Gastrocnemius medialis (tissue), 4 donors: ENCODE results near the gene C19orf85. TPM values are rescaled to one million over a fixed set of nuclear protein-coding genes. Genes with fewer than 3 reads are reported as not detected.

ENCODE experiments used
- ATAC-seq, 2 donors: fragments of 150-250 bp; one replicate each; pipeline ENCODE4 v1.9.1; 2016
- DNase-seq, 2 donors: peaks; one replicate each; pipeline ENCODE4 v3.0.0-alpha.2; 2019
- H3K27ac ChIP-seq, 4 donors: fragments of 200-600 bp; sonication (generic); 1 replicate in 1 of 4; 2 replicates in 3 of 4; pipeline ENCODE4 v1.5.1; 2016 to 2018; ENCODE audit warnings: mild to moderate bottlenecking in 2 of 4, moderate library complexity in 1 of 4
- H3K27me3 ChIP-seq, 3 donors: fragments of 200-600 bp; sonication (generic) in 2 of 3; 1 replicate in 1 of 3; 2 replicates in 2 of 3; pipeline versions ENCODE4 v1.5.1 to v1.6.0; 2016 to 2019; ENCODE audit warnings: mild to moderate bottlenecking in 1 of 3, moderate library complexity in 1 of 3
- H3K36me3 ChIP-seq, 2 donors: fragments of 200-600 bp; sonication (generic) in 1 of 2; one replicate each; pipeline ENCODE4 v1.5.1; 2017 to 2018
- H3K4me1 ChIP-seq, 2 donors: fragments of 200-600 bp; sonication (generic) in 1 of 2; one replicate each; pipeline ENCODE4 v1.5.1; 2016 to 2017; ENCODE audit warnings: mild to moderate bottlenecking in 2 of 2
- H3K4me3 ChIP-seq, 4 donors: fragments of 200-600 bp; sonication (generic) in 3 of 4; 1 replicate in 1 of 4; 2 replicates in 3 of 4; pipeline ENCODE4 v1.5.1; 2016 to 2019; ENCODE audit warnings: mild to moderate bottlenecking in 2 of 4
- H3K9me3 ChIP-seq, 3 donors: fragments of 200-600 bp; sonication (generic) in 2 of 3; 1 replicate in 1 of 3; 2 replicates in 2 of 3; pipeline ENCODE4 v1.5.1; 2016 to 2019
- CTCF ChIP-seq, 5 experiments: fragments of 450-650 bp in 3 of 5; fragments of 200-600 bp in 2 of 5; sonication (generic) in 2 of 5; IDR thresholded peaks in 4 of 5; conservative IDR thresholded peaks in 1 of 5; 1 replicate in 4 of 5; 2 replicates in 1 of 5; pipeline ENCODE4 v1.5.1; 2016 to 2019; ENCODE audit warnings: antibody characterized with exemption in 5 of 5, mild to moderate bottlenecking in 3 of 5, moderate library complexity in 3 of 5
- POLR2A ChIP-seq, 2 donors: fragments of 450-650 bp; IDR thresholded peaks; one replicate each; pipeline ENCODE4 v1.6.1; 2017; ENCODE audit warnings: antibody characterized with exemption in 2 of 2, mild to moderate bottlenecking in 2 of 2, moderate library complexity in 2 of 2
- in situ Hi-C, 4 donors: fragments of 200-750 bp; cut with MboI; loops; one replicate each; pipeline versions ENCODE4 v1.15.0 to v1.8.0; 2017; ENCODE audit warnings: low sequenced_read_pairs in 4 of 4
- intact Hi-C: fragments of 100-400 bp; cut with DNase I; formaldehyde crosslinking; loops from one replicate; pipeline ENCODE4 v1.15.1; 2023; ENCODE audit warnings: low total_unique reads
- total RNA-seq, 4 donors: library from RNA; depleted of rRNA; stranded (reverse); fragments of >200 nt; gene quantifications; one replicate each; pipeline versions ENCODE4 v1.1.0 to v1.2.3, GENCODE V29; 2016

C19orf85 gene
- total RNA-seq = not detected

DNA sequence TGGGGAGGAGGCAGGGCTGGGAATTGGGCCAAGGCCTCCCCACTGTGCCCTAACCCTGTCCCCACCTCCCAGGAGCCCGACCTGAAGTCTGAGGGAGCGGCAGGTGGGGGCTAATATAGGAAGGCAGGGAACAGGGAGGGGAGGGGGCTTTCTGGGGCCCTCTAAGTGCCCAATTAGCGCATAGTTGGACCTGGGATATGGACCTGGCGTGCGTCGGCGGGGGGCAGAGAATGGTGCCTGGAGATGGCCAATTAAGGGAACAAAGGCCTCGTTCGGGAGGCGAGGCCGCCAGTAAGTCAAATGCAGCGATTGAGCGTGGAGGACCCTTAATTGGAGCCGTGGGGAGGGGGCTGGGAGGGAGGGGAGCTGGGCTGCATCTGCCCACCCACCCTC, at the start of gene C19orf85:
C19orf85 (minus strand) TSS at position 90 of the 393 bp plus-strand sequence. CDS start 197 bp downstream, outside the sequence.
- intact Hi-C loops (loop anchor here (5.0 kb wide), 2 partner anchors 57 to 168 kb away; partner anchors contain the start of gene UBE2S), in situ Hi-C loops (no loop called here)
- no peak for DNase-seq
- no peak for ATAC-seq
- no peak within 1 kb of the TSS for H3K27ac ChIP-seq
- H3K4me3 ChIP-seq = no peak within 1 kb of the TSS
- no peaks in the 10 kb centered on the region for H3K36me3 ChIP-seq
- H3K27me3 ChIP-seq = no peaks in the 10 kb centered on the region
- TF ChIP-seq POLR2A (IDR thresholded peaks at IDR 0.05) (no peak), CTCF (IDR thresholded peaks at IDR 0.05 in 4 of 5, conservative IDR thresholded peaks at IDR 0.05 in 1 of 5) (no peak)
- H3K9me3 ChIP-seq = no peaks in the 10 kb centered on the region
- H3K4me1 ChIP-seq = peaks cover 12 to 13% of the 10 kb centered on the region in 2 donors

GRCh38 chr19:55508120-55508519, 43.6 kb upstream of the C19orf85 start:
- ATAC-seq (no peak), DNase-seq (no peak)
- H3K9me3 ChIP-seq = no peaks in the 10 kb centered on the region
- H3K4me1 ChIP-seq = no peaks in the 10 kb centered on the region
- intact Hi-C loops (loop anchor here (5.0 kb wide), 1 partner anchor 79 kb away; no protein-coding TSS in a partner anchor), in situ Hi-C loops (loop anchor here in 1 of 4 donors (10.0 kb wide), 1 partner anchor 363 kb away; the partner anchor contains the start of gene TNNT1)
- no peaks in the 10 kb centered on the region for H3K36me3 ChIP-seq
- H3K27me3 ChIP-seq = peaks cover 0 to 16% (median 14%) of the 10 kb centered on the region in 3 donors
- no peak overlapping the region for H3K27ac ChIP-seq
- TF ChIP-seq CTCF (IDR thresholded peaks at IDR 0.05 in 4 of 5, conservative IDR thresholded peaks at IDR 0.05 in 1 of 5) (no peak), POLR2A (IDR thresholded peaks at IDR 0.05) (no peak)
- no peak overlapping the region for H3K4me3 ChIP-seq

GRCh38 chr19:55504981-55505380, 40.4 kb upstream of the C19orf85 start:
- intact Hi-C loops = loop anchor here (1.0 to 5.0 kb wide), 3 partner anchors 38 to 212 kb away; no protein-coding TSS in a partner anchor

GRCh38 chr19:55504252-55504603, 39.7 kb upstream of the C19orf85 start:
- H3K9me3 ChIP-seq = no peaks in the 10 kb centered on the region
- peak overlapping the region in 3 of 4 donors; percentile 39 to 66 (median 55) for H3K4me3 ChIP-seq
- no peak for DNase-seq
- in situ Hi-C loops = loop anchor here in 1 of 4 donors (10.0 kb wide), 1 partner anchor 359 kb away; the partner anchor contains the start of gene TNNT1
- H3K27ac ChIP-seq = peak overlapping the region in 1 of 4 donors; percentile 70
- H3K36me3 ChIP-seq = no peaks in the 10 kb centered on the region
- intact Hi-C loops = loop anchor here (1.0 to 2.0 kb wide), 2 partner anchors 37 to 211 kb away; no protein-coding TSS in a partner anchor
- no peaks in the 10 kb centered on the region for H3K4me1 ChIP-seq
- no peak for ATAC-seq
- peak in 1 of 5 experiments; percentile 10 for TF ChIP-seq CTCF (IDR thresholded peaks at IDR 0.05 in 4 of 5, conservative IDR thresholded peaks at IDR 0.05 in 1 of 5)
- TF ChIP-seq POLR2A (IDR thresholded peaks at IDR 0.05) = no peak
- H3K27me3 ChIP-seq = peaks cover 0 to 16% (median 14%) of the 10 kb centered on the region in 3 donors

More at GRCh38 chr19:55504981-55505380, 40.4 kb upstream of the C19orf85 start:
- no peaks in the 10 kb centered on the region for H3K4me1 ChIP-seq
- no peaks in the 10 kb centered on the region for H3K36me3 ChIP-seq
- H3K9me3 ChIP-seq = no peaks in the 10 kb centered on the region
- no peak overlapping the region for H3K27ac ChIP-seq
- H3K27me3 ChIP-seq = peaks cover 0 to 16% (median 14%) of the 10 kb centered on the region in 3 donors
- in situ Hi-C loops = loop anchor here in 1 of 4 donors (10.0 kb wide), 1 partner anchor 360 kb away; the partner anchor contains the start of gene TNNT1
- DNase-seq = no peak
- ATAC-seq = no peak
- TF ChIP-seq POLR2A (IDR thresholded peaks at IDR 0.05) (no peak), CTCF (IDR thresholded peaks at IDR 0.05 in 4 of 5, conservative IDR thresholded peaks at IDR 0.05 in 1 of 5) (no peak)
- no peak overlapping the region for H3K4me3 ChIP-seq
